Kidney (tissue), 14 donors: ENCODE measurements around the gene SUPT4H1. TPM values are rescaled to one million over a fixed set of nuclear protein-coding genes. Genes with fewer than 3 reads are reported as not detected.

ENCODE experiments used
- DNase-seq, 5 donors: peaks; one replicate each; pipeline ENCODE4 v3.0.0-alpha.2; 2013 to 2020
- FAIRE-seq: peaks from 2 replicates; lab custom pipeline; 2012; peaks lifted over from hg19 to GRCh38; lab: Jason Lieb, UNC
- H3K27ac ChIP-seq, 2 donors: one replicate each; pipeline ENCODE4 v1.7.0; 2013; ENCODE audit warnings: low read depth in 2 of 2, low read length in 2 of 2, inconsistent platforms in 1 of 2
- H3K27me3 ChIP-seq: one replicate; pipeline ENCODE4 v1.7.1; 2013; ENCODE audit warnings: low read length, inconsistent platforms; ENCODE audit not compliant: control insufficient read depth, insufficient read depth
- H3K36me3 ChIP-seq, 3 donors: one replicate each; pipeline versions ENCODE4 v1.7.0 to v1.7.1; 2013; ENCODE audit warnings: low read length in 3 of 3, control low read depth in 1 of 3, inconsistent platforms in 1 of 3; ENCODE audit not compliant: insufficient read depth in 3 of 3, control insufficient read depth in 2 of 3
- H3K4me1 ChIP-seq, 3 donors: one replicate each; pipeline versions ENCODE4 v1.7.0 to v1.7.1; 2013; ENCODE audit warnings: low read length in 3 of 3, inconsistent platforms in 1 of 3, low read depth in 1 of 3; ENCODE audit not compliant: control insufficient read depth in 2 of 3, insufficient read depth in 2 of 3
- H3K4me3 ChIP-seq, 3 donors: one replicate each; pipeline versions ENCODE4 v1.7.0 to v1.8.1; 2013; ENCODE audit warnings: low read length in 3 of 3, control low read depth in 1 of 3, inconsistent platforms in 1 of 3
- H3K9ac ChIP-seq, 3 donors: one replicate each; pipeline versions ENCODE4 v1.7.0 to v1.7.1; 2013; ENCODE audit warnings: low read length in 3 of 3, control low read depth in 1 of 3, inconsistent platforms in 1 of 3
- H3K9me3 ChIP-seq, 3 donors: one replicate each; pipeline versions ENCODE4 v1.7.0 to v1.7.1; 2013; ENCODE audit warnings: low read length in 3 of 3, control low read depth in 1 of 3, inconsistent platforms in 1 of 3; ENCODE audit not compliant: control insufficient read depth in 2 of 3, insufficient read depth in 1 of 3
- CTCF ChIP-seq: IDR thresholded peaks from 3 replicates; pipeline ENCODE4 v1.5.1; 2012; ENCODE audit warnings: mild to moderate bottlenecking, moderate library complexity, borderline replicate concordance; ENCODE audit not compliant: insufficient read depth; ENCODE audit errors: extremely low read depth
- intact Hi-C: fragments of 100-400 bp; cut with DNase I; formaldehyde crosslinking; loops from one replicate; pipeline ENCODE4 v1.11.1; 2022
- polyA plus RNA-seq: library from polyadenylated mRNA; stranded (reverse); fragments of 350-450 nt; fragmentation: Illumina TruSeq; extraction: RNeasy Lipid Tissue Mini Kit (QIAGEN cat#74804); gene quantifications from one replicate; pipeline ENCODE4 v1.2.3, GENCODE V29; 2014; ENCODE audit warnings: low read depth, low replicate concordance; ENCODE audit not compliant: insufficient read depth
- total RNA-seq: library from RNA; stranded (reverse); fragmentation: NEBNext Ultra II Directional; extraction: Animal tissue kit (Norgen Biotek cat#: 25700); gene quantifications from one replicate; pipeline ENCODE4 v1.2.1, GENCODE V29; 2021
- donor health status: control.
- donor health status: control.
- donor health status: control.
- donor health status: control.
- donor health status: control.
- donor health status: DM: yes; HTN: yes; CAD: no.
- donor health status: Normal renal cell carcinoma (clear cell type).

SUPT4H1 gene
- total and polyA plus RNA-seq, 2 donors from 2014 or later = 60.5 to 129 TPM

- H3K9me3 ChIP-seq = no peaks in the 10 kb centered on the region
- H3K27me3 ChIP-seq = no peaks in the 10 kb centered on the region
- FAIRE-seq (no peak), DNase-seq (peak in 1 of 5 donors; percentile 52)
- no peak overlapping the region for H3K9ac ChIP-seq
- no peaks in the 10 kb centered on the region for H3K36me3 ChIP-seq
- no peak for TF ChIP-seq CTCF
- peak overlapping the region in 1 of 2 donors; percentile 66 for H3K27ac ChIP-seq
- H3K4me1 ChIP-seq = peaks cover 0 to 5% (median 0%) of the 10 kb centered on the region in 3 donors
- intact Hi-C loops = no loop called here
- H3K4me3 ChIP-seq = no peak overlapping the region
Measured at GRCh38 chr17:58335061-58335731, 16.8 kb downstream of the SUPT4H1 start.

- Histone ChIP-seq H3K27me3 (no peaks in the 10 kb centered on the region), H3K9me3 (no peaks in the 10 kb centered on the region), H3K4me3 (no peak overlapping the region), H3K36me3 (no peaks in the 10 kb centered on the region), H3K4me1 (peaks cover 0 to 5% (median 0%) of the 10 kb centered on the region in 3 donors), H3K9ac (no peak overlapping the region), H3K27ac (no peak overlapping the region)
- FAIRE-seq (no peak), DNase-seq (peak in 1 of 5 donors; percentile 39)
- intact Hi-C loops = no loop called here
- no peak for TF ChIP-seq CTCF
Measured at GRCh38 chr17:58334661-58335060, 17.3 kb downstream of the SUPT4H1 start.

- FAIRE-seq (no peak), DNase-seq (no peak)
- Histone ChIP-seq H3K36me3 (no peaks in the 10 kb centered on the region), H3K27ac (no peak overlapping the region), H3K4me3 (no peak overlapping the region), H3K9me3 (no peaks in the 10 kb centered on the region), H3K4me1 (peaks cover 0 to 5% (median 0%) of the 10 kb centered on the region in 3 donors), H3K9ac (no peak overlapping the region), H3K27me3 (no peaks in the 10 kb centered on the region)
- TF ChIP-seq CTCF = no peak
- intact Hi-C loops = no loop called here
Measured at GRCh38 chr17:58334256-58334655, 17.7 kb downstream of the SUPT4H1 start.
